IMR-90 (cell line): Measurements from ENCODE around the gene MS4A15.

ENCODE experiments used
- BHLHE40 ChIP-seq: fragments of 150-350 bp; IDR thresholded peaks from 2 replicates; pipeline ENCODE4 v1.6.1; 2016; ENCODE audit warnings: mild to moderate bottlenecking, low read depth, low read length
- CHD1 ChIP-seq: IDR thresholded peaks from 2 replicates; pipeline ENCODE4 v1.6.1; 2012; ENCODE audit warnings: low read depth, low read length, improper control_type of control experiment
- CTCF ChIP-seq: conservative IDR thresholded peaks from 2 replicates; pipeline ENCODE4 v1.5.1; 2012; ENCODE audit warnings: mild to moderate bottlenecking, low read depth, low read length, improper control_type of control experiment
- MAFK ChIP-seq: IDR thresholded peaks from 2 replicates; pipeline ENCODE4 v1.6.1; 2012; ENCODE audit warnings: low read depth, low read length, improper control_type of control experiment
- MAZ ChIP-seq: IDR thresholded peaks from 2 replicates; pipeline ENCODE4 v1.6.1; 2012; ENCODE audit warnings: low read depth, mild to moderate bottlenecking, low read length, improper control_type of control experiment, moderate library complexity, borderline replicate concordance
- MXI1 ChIP-seq: IDR thresholded peaks from 2 replicates; pipeline ENCODE4 v1.6.1; 2012; ENCODE audit warnings: low read depth, mild to moderate bottlenecking, low read length, moderate library complexity, borderline replicate concordance
- POLR2A ChIP-seq: IDR thresholded peaks from 2 replicates; pipeline ENCODE4 v1.6.1; 2012; ENCODE audit warnings: mild to moderate bottlenecking, low read depth, low read length
- RCOR1 ChIP-seq: IDR thresholded peaks from 2 replicates; pipeline ENCODE4 v1.6.1; 2012; ENCODE audit warnings: mild to moderate bottlenecking, low read length, improper control_type of control experiment; ENCODE audit not compliant: insufficient replicate concordance
- USF2 ChIP-seq: fragments of 150-350 bp; IDR thresholded peaks from 2 replicates; pipeline ENCODE4 v1.6.1; 2017; ENCODE audit warnings: mild to moderate bottlenecking, antibody characterized with exemption, low read length, low read depth

- no peak for TF ChIP-seq CTCF
- TF ChIP-seq USF2, result no peak
- no peak for TF ChIP-seq POLR2A
- TF ChIP-seq MAFK, result no peak
- no peak for TF ChIP-seq MXI1
- no peak for TF ChIP-seq MAZ
- no peak for TF ChIP-seq RCOR1
- no peak for TF ChIP-seq CHD1
- no peak for TF ChIP-seq BHLHE40
These were observed 61.4 kb downstream of the MS4A15 start for GRCh38 chr11:60818057-60818456.
